HG03139 (cell line): ENCODE results near the gene TSSK2.

ENCODE experiments used
- ATAC-seq: cut with Tn5 transposase; IDR thresholded peaks from one replicate; pipeline ENCODE4 v1.9.1; 2021; ENCODE audit not compliant: unreplicated experiment

The TSSK2 gene

DNA sequence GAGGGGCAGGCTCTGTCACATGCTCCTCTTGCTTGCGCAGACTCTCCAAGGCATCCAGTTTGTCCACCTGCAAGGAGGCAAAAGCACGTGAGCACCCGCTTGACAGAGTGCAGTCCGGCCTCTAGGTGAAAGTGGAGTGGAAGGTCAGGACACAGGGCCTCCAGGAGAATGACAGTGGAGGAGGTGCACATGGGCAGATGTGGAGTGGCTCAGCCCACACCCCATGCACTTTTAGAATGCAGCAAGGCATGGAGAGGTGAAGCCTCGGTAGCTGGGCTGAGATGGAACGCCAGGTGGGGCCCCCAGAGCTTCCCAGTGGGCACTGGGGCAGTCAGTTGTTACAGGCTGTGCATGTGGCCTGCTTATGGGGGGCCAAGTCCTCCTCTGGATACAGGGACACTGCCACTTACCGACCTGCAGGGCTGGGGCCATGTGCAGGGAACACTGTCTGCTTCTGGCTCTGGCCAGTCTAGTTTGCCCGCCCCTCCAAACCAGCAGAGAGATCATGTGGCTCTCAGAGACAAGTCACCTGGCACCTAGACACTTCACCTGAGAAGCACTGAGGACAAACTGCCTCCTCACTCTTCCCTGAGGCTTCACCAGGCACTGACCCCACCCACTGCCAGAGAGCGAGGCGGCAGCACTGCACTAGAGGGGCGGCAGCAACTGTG, 49.8 kb downstream of the TSSK2 start:
- no peak for ATAC-seq

DNA sequence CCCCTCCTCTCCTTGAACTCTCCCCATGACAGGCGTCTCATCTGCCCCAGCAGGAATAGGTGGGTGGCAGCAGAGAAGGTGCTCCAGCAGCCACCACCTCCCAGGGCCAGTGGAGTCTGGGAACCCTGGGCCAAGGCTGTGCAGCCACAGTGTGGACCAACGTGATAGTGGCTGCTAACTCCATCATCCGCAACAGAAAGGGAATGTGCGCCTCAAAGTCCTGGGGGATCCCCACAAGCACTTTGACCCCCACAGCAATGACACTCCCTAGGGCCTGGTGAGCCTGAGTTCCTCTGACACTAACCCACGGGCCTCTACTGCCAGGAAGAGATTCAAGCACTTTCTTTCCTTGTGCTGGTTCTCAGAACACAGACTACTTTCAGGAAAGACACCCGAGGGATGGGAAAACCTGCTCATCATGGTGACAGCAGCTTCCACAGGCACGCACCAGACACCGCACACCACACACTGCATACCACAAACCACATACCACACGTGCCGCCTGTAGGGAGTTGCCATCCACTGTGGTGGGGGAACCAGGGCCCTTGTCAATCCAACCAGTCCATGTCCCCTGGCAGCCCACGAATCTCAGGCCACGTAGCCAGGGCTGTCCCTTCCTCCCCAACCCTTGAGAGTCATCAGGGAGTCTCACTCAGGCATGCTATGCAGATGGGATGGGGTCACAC, 50.8 kb downstream of the TSSK2 start:
- no peak for ATAC-seq
